ENCODE data around the gene HLA-DOA. TPM values are rescaled to one million over a fixed set of nuclear protein-coding genes. Genes with fewer than 3 reads are reported as not detected.

HLA-DOA gene
- total RNA-seq, 1 experiment from 2014 or later = 13.6 TPM

DNA sequence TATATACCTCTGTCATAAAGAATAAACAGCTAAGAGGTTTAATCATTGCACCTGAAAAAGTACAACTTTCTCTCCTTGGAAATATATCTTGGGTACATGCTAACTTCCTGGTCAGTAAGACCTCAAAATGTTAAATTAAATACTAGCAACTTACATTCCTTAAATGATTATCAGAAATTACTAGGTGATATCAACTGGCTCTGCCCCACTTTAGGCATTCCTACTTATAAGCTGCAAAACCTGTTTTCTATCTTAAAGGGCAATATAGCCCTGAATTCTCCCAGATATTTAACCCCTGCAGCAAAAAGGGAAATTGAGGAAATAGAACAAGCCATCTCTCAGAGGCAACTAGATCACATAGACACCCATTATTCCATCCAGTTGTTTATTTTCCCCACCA lies 43.2 kb upstream of the HLA-DOA start (continued):
- TF ChIP-seq, protein P1, sequence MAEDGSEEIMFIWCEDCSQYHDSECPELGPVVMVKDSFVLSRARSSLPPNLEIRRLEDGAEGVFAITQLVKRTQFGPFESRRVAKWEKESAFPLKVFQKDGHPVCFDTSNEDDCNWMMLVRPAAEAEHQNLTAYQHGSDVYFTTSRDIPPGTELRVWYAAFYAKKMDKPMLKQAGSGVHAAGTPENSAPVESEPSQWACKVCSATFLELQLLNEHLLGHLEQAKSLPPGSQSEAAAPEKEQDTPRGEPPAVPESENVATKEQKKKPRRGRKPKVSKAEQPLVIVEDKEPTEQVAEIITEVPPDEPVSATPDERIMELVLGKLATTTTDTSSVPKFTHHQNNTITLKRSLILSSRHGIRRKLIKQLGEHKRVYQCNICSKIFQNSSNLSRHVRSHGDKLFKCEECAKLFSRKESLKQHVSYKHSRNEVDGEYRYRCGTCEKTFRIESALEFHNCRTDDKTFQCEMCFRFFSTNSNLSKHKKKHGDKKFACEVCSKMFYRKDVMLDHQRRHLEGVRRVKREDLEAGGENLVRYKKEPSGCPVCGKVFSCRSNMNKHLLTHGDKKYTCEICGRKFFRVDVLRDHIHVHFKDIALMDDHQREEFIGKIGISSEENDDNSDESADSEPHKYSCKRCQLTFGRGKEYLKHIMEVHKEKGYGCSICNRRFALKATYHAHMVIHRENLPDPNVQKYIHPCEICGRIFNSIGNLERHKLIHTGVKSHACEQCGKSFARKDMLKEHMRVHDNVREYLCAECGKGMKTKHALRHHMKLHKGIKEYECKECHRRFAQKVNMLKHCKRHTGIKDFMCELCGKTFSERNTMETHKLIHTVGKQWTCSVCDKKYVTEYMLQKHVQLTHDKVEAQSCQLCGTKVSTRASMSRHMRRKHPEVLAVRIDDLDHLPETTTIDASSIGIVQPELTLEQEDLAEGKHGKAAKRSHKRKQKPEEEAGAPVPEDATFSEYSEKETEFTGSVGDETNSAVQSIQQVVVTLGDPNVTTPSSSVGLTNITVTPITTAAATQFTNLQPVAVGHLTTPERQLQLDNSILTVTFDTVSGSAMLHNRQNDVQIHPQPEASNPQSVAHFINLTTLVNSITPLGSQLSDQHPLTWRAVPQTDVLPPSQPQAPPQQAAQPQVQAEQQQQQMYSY (CRISPR knock-in tag; IDR thresholded peaks at IDR 0.05) = no peak
- TF ChIP-seq, protein P2, sequence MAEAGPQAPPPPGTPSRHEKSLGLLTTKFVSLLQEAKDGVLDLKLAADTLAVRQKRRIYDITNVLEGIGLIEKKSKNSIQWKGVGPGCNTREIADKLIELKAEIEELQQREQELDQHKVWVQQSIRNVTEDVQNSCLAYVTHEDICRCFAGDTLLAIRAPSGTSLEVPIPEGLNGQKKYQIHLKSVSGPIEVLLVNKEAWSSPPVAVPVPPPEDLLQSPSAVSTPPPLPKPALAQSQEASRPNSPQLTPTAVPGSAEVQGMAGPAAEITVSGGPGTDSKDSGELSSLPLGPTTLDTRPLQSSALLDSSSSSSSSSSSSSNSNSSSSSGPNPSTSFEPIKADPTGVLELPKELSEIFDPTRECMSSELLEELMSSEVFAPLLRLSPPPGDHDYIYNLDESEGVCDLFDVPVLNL (CRISPR knock-in tag; IDR thresholded peaks at IDR 0.05; ENCODE audit: borderline replicate concordance, low read depth) = no peak
- TF ChIP-seq JAZF1 (CRISPR knock-in tag; IDR thresholded peaks at IDR 0.05) (no peak), RELA (CRISPR knock-in tag; IDR thresholded peaks at IDR 0.05; ENCODE audit: borderline replicate concordance) (no peak), SMAD4 (CRISPR knock-in tag; IDR thresholded peaks at IDR 0.05) (no peak), PRRX2 (CRISPR knock-in tag; IDR thresholded peaks at IDR 0.05) (no peak)
- TF ChIP-seq, protein P3, sequence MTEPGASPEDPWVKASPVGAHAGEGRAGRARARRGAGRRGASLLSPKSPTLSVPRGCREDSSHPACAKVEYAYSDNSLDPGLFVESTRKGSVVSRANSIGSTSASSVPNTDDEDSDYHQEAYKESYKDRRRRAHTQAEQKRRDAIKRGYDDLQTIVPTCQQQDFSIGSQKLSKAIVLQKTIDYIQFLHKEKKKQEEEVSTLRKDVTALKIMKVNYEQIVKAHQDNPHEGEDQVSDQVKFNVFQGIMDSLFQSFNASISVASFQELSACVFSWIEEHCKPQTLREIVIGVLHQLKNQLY (CRISPR knock-in tag; IDR thresholded peaks at IDR 0.05) = no peak
- TF ChIP-seq, protein P4, sequence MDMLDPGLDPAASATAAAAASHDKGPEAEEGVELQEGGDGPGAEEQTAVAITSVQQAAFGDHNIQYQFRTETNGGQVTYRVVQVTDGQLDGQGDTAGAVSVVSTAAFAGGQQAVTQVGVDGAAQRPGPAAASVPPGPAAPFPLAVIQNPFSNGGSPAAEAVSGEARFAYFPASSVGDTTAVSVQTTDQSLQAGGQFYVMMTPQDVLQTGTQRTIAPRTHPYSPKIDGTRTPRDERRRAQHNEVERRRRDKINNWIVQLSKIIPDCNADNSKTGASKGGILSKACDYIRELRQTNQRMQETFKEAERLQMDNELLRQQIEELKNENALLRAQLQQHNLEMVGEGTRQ (CRISPR knock-in tag; IDR thresholded peaks at IDR 0.05) = no peak
- TF ChIP-seq, protein P5, sequence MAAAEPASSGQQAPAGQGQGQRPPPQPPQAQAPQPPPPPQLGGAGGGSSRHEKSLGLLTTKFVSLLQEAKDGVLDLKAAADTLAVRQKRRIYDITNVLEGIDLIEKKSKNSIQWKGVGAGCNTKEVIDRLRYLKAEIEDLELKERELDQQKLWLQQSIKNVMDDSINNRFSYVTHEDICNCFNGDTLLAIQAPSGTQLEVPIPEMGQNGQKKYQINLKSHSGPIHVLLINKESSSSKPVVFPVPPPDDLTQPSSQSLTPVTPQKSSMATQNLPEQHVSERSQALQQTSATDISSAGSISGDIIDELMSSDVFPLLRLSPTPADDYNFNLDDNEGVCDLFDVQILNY (CRISPR knock-in tag; IDR thresholded peaks at IDR 0.05) = no peak
- TF ChIP-seq, protein P6, sequence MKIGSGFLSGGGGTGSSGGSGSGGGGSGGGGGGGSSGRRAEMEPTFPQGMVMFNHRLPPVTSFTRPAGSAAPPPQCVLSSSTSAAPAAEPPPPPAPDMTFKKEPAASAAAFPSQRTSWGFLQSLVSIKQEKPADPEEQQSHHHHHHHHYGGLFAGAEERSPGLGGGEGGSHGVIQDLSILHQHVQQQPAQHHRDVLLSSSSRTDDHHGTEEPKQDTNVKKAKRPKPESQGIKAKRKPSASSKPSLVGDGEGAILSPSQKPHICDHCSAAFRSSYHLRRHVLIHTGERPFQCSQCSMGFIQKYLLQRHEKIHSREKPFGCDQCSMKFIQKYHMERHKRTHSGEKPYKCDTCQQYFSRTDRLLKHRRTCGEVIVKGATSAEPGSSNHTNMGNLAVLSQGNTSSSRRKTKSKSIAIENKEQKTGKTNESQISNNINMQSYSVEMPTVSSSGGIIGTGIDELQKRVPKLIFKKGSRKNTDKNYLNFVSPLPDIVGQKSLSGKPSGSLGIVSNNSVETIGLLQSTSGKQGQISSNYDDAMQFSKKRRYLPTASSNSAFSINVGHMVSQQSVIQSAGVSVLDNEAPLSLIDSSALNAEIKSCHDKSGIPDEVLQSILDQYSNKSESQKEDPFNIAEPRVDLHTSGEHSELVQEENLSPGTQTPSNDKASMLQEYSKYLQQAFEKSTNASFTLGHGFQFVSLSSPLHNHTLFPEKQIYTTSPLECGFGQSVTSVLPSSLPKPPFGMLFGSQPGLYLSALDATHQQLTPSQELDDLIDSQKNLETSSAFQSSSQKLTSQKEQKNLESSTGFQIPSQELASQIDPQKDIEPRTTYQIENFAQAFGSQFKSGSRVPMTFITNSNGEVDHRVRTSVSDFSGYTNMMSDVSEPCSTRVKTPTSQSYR (CRISPR knock-in tag; IDR thresholded peaks at IDR 0.05) = no peak

DNA sequence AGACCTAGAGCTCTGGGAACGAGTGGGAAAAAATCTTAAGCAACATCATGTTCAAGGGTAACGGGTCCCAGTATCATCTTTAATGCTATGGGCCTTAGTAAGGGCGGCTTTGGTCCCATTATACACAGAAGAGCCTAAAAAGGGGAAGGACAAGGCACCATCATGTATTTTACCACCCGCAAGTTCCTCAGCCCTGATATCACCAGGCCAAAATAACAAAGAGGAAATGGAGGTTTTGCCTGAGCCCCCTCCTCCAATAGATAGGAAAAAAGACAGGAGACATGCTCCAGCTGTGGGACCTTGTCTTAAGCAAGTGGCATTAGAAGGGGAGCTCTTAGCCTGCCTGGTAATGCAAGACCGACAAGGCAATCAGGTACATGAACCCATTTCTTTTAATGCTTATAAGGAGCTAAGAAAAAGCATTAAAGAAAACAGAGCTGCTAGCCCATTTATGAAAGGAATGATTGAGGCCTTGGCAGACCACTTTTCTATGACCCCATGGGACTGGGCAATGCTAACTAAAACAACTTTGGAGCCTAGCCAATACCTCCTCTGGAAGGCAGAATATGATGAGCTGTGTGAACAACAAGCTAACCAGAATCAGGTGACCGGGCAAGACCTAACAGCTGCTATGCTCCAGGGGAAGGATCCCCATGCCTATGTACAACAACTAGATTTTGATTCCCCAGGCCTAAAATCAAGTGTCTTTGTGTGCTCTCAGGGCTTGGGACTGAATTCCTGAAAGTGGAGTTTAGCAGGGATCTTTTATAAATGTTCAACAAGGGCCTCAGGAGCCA lies 40.8 kb upstream of the HLA-DOA start:
- H3K27ac Mint-ChIP-seq = no peak overlapping the region
- no peak for TF ChIP-seq ZNF396 (CRISPR knock-in tag; IDR thresholded peaks at IDR 0.05; ENCODE audit: borderline replicate concordance)
- no peak for TF ChIP-seq TEAD1 (CRISPR knock-in tag; IDR thresholded peaks at IDR 0.05)
- TF ChIP-seq ZNF138 (CRISPR knock-in tag; conservative IDR thresholded peaks at IDR 0.05) = no peak
- TF ChIP-seq CREB1 (CRISPR knock-in tag; IDR thresholded peaks at IDR 0.05) = no peak
- peaks cover 32% of the 10 kb centered on the region for H3K9me3 Mint-ChIP-seq
- CTCF ChIA-PET = interaction anchor here (0.5 to 2.1 kb wide), 24 partner anchors 12 to 1315 kb away, joined by 3 to 17 read pairs (median 4); partner anchors contain the start of genes HLA-DPA1 and HLA-DPB1
- peaks cover 46% of the 10 kb centered on the region for H3K4me1 Mint-ChIP-seq
- no peaks in the 10 kb centered on the region; the same call in 1 of the 2 replicates for H3K27me3 Mint-ChIP-seq (ENCODE audit: low read depth)
- H3K36me3 Mint-ChIP-seq = peaks cover 19% of the 10 kb centered on the region
- no peak overlapping the region for H3K4me3 Mint-ChIP-seq
- POLR2A ChIA-PET = interaction anchor here (1.0 kb wide), 1 partner anchor 78 kb away, joined by 3 read pairs; no protein-coding TSS in a partner anchor
- DNase-seq (ENCODE audit: low spot score) = no peak
- no peak for ATAC-seq

Measured in WTC11 (cell line).